SU-DHL-6 (cell line): ENCODE results near the gene SMAP2.

Experiments
- H2AFZ ChIP-seq: fragments of 200-600 bp; sonication (generic); 2 replicates; pipeline ENCODE4 v1.6.1; 2014; ENCODE audit warnings: low read depth, mild to moderate bottlenecking, moderate library complexity, mixed read lengths, antibody characterized with exemption, low read length; ENCODE audit not compliant: severe bottlenecking
- H3F3A ChIP-seq: fragments of 200-600 bp; shearing (Covaris generic); 2 replicates; pipeline ENCODE4 v1.6.0; 2016; ENCODE audit warnings: antibody characterized with exemption, mild to moderate bottlenecking; ENCODE audit not compliant: insufficient read depth
- H3K27ac ChIP-seq: fragments of 200-600 bp; sonication (generic); 2 replicates; pipeline ENCODE4 v1.5.1; 2016; ENCODE audit warnings: low read depth, mild to moderate bottlenecking, low read length, moderate library complexity, mixed read lengths
- H3K27me3 ChIP-seq: fragments of 200-600 bp; sonication (generic), shearing (Covaris generic); 2 replicates; pipeline ENCODE4 v1.6.0; 2014; ENCODE audit warnings: mild to moderate bottlenecking, low read length
- H3K36me3 ChIP-seq: fragments of 200-600 bp; sonication (generic); 2 replicates; pipeline ENCODE4 v1.6.1; 2014; ENCODE audit warnings: mild to moderate bottlenecking, low read length, mixed read lengths
- H3K4me2 ChIP-seq: fragments of 300-600, 200-600 bp; shearing (Covaris generic), sonication (generic); 2 replicates; pipeline ENCODE4 v1.6.0; 2014; ENCODE audit warnings: low read length, low read depth, mild to moderate bottlenecking; ENCODE audit not compliant: poor library complexity, severe bottlenecking
- H3K4me3 ChIP-seq: fragments of 200-600 bp; sonication (generic); 2 replicates; pipeline ENCODE4 v1.5.1; 2014; ENCODE audit warnings: antibody characterized with exemption, low read length, mild to moderate bottlenecking, mixed read lengths; ENCODE audit not compliant: insufficient read depth, poor library complexity, severe bottlenecking
- H3K79me2 ChIP-seq: fragments of 200-600 bp; sonication (generic); 2 replicates; pipeline ENCODE4 v1.6.1; 2014; ENCODE audit warnings: mild to moderate bottlenecking, low read length, moderate library complexity; ENCODE audit not compliant: insufficient read depth
- H3K9ac ChIP-seq: fragments of 200-600 bp; sonication (generic); 2 replicates; pipeline ENCODE4 v1.7.0; 2014; ENCODE audit warnings: mild to moderate bottlenecking, low read length
- H3K9me2 ChIP-seq: fragments of 200-600 bp; sonication (generic); replicated peaks from 2 replicates; pipeline ENCODE4 v1.6.1; 2014; ENCODE audit warnings: low read length; ENCODE audit not compliant: insufficient read depth
- H3K9me3 ChIP-seq: fragments of 200-600 bp; sonication (generic); 2 replicates; pipeline ENCODE4 v1.6.1; 2014; ENCODE audit warnings: low read length, mixed read lengths; ENCODE audit not compliant: insufficient read depth
- H4K20me1 ChIP-seq: fragments of 200-600 bp; sonication (generic); 2 replicates; pipeline ENCODE4 v1.6.1; 2014; ENCODE audit warnings: low read depth, mild to moderate bottlenecking, antibody characterized with exemption, low read length, moderate library complexity, mixed read lengths
- CTCF ChIP-seq: fragments of 200-600 bp; sonication (generic); IDR thresholded peaks from one replicate; pipeline ENCODE4 v1.5.1; 2017; ENCODE audit warnings: antibody characterized with exemption, mild to moderate bottlenecking, low read length, moderate library complexity; ENCODE audit not compliant: insufficient read depth, poor library complexity, severe bottlenecking
- EZH2phosphoT487 ChIP-seq: fragments of 200-600 bp; sonication (generic), shearing (Covaris generic); conservative IDR thresholded peaks from 2 replicates; pipeline ENCODE4 v1.6.1; 2018; ENCODE audit warnings: mild to moderate bottlenecking, antibody characterized with exemption, low read length, moderate library complexity, mixed read lengths

The SMAP2 gene

DNA sequence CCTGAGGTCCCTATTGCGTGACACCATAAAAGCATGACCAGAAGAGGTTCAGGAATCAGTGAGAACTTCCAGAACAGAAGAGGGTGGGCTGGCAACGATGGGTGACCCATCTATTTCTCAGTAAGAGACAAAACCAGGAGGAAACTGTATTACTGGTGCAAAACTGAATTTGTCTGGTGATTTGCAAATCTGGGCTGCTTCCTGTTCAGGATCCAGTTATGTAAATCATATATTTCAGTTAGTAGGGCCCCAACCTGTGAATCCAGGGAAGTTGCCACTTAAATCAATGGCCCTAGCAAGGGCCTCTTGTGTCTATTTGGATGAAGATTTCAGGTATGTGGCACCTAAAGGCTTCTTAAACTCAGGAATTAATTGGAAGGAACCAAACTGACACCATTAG, 23.1 kb upstream of the SMAP2 start:
- Histone ChIP-seq H4K20me1 (no peaks in the 10 kb centered on the region), H2AFZ (no peak overlapping the region), H3F3A (no peaks in the 10 kb centered on the region), H3K27ac (no peak overlapping the region), H3K9me2 (no peaks in the 10 kb centered on the region), H3K79me2 (no peaks in the 10 kb centered on the region), H3K9me3 (no peaks in the 10 kb centered on the region), H3K27me3 (no peaks in the 10 kb centered on the region), H3K4me2 (no peak overlapping the region), H3K4me3 (no peak overlapping the region), H3K9ac (no peak overlapping the region), H3K36me3 (no peaks in the 10 kb centered on the region)
- TF ChIP-seq CTCF (no peak), EZH2phosphoT487 (no peak)

- H3K9me3 ChIP-seq = no peaks in the 10 kb centered on the region
- H3K4me2 ChIP-seq = no peak overlapping the region
- no peak overlapping the region for H3K4me3 ChIP-seq
Measured at GRCh38 chr1:40351124-40351523, 22.4 kb upstream of the SMAP2 start.

GRCh38 chr1:40352126-40352525, 21.4 kb upstream of the SMAP2 start:
- H3K27ac ChIP-seq = no peak overlapping the region
- no peaks in the 10 kb centered on the region for H3F3A ChIP-seq
- no peaks in the 10 kb centered on the region for H3K9me2 ChIP-seq
- H3K9me3 ChIP-seq = no peaks in the 10 kb centered on the region
- H3K79me2 ChIP-seq = no peaks in the 10 kb centered on the region
- no peak overlapping the region for H3K9ac ChIP-seq
- H3K4me2 ChIP-seq = no peak overlapping the region
- TF ChIP-seq EZH2phosphoT487 = no peak
- no peak for TF ChIP-seq CTCF
- H3K36me3 ChIP-seq = no peaks in the 10 kb centered on the region
- H3K4me3 ChIP-seq = no peak overlapping the region
- no peaks in the 10 kb centered on the region for H4K20me1 ChIP-seq
- no peaks in the 10 kb centered on the region for H3K27me3 ChIP-seq
- H2AFZ ChIP-seq = no peak overlapping the region

More at GRCh38 chr1:40351124-40351523, 22.4 kb upstream of the SMAP2 start:
- H3K9me2 ChIP-seq = no peaks in the 10 kb centered on the region
- H2AFZ ChIP-seq = no peak overlapping the region
- no peaks in the 10 kb centered on the region for H4K20me1 ChIP-seq
- H3K79me2 ChIP-seq = no peaks in the 10 kb centered on the region
- H3K9ac ChIP-seq = no peak overlapping the region
- no peak for TF ChIP-seq EZH2phosphoT487
- TF ChIP-seq CTCF = no peak
- H3F3A ChIP-seq = no peaks in the 10 kb centered on the region
- H3K36me3 ChIP-seq = no peaks in the 10 kb centered on the region
- no peaks in the 10 kb centered on the region for H3K27me3 ChIP-seq
- H3K27ac ChIP-seq = no peak overlapping the region
